Activated CD4-positive, alpha-beta memory T cell treated with anti-CD3 and anti-CD28 coated beads for 36 hours (primary cell): ENCODE results near the gene C1GALT1C1. TPM values are rescaled to one million over a fixed set of nuclear protein-coding genes. Genes with fewer than 3 reads are reported as not detected.
"Not testable (repeated sequence)": the region's sequence is repeated elsewhere in the genome, so short reads cannot be mapped to it uniquely, and the experiment has no call there.

Experiments used
- CTCF ChIA-PET: fragments of 350-600 bp; sonication (Branson Sonifier 250); formaldehyde crosslinking; loops from one replicate; lab custom pipeline; 2021; ENCODE audit warnings: antibody characterized with exemption, inconsistent platforms; lab: Charles Lee
- POLR2A ChIA-PET: fragments of 350-600 bp; sonication (Branson Sonifier 250); formaldehyde crosslinking; loops from one replicate; lab custom pipeline; 2021; ENCODE audit warnings: antibody characterized with exemption; lab: Charles Lee
- DNase-seq: peaks from one replicate; pipeline ENCODE4 v3.0.0-alpha.2; 2020
- H3K27ac Mint-ChIP-seq: one replicate; pipeline ENCODE4 v1.8.0; 2021; ENCODE audit warnings: mixed read lengths
- H3K27me3 Mint-ChIP-seq: one replicate; pipeline ENCODE4 v1.8.0; 2021; ENCODE audit warnings: mixed read lengths
- H3K36me3 Mint-ChIP-seq: one replicate; pipeline ENCODE4 v1.8.0; 2021; ENCODE audit warnings: mixed read lengths
- H3K4me1 Mint-ChIP-seq: one replicate; pipeline ENCODE4 v1.8.0; 2021; ENCODE audit warnings: low read depth, mixed read lengths
- H3K4me3 Mint-ChIP-seq: one replicate; pipeline ENCODE4 v1.8.0; 2021; ENCODE audit warnings: mild to moderate bottlenecking, mixed read lengths
- H3K9me3 Mint-ChIP-seq: one replicate; pipeline ENCODE4 v1.8.0; 2021; ENCODE audit warnings: mixed read lengths
- intact Hi-C: fragments of 100-400 bp; cut with micrococcal nuclease; formaldehyde crosslinking; loops from one replicate; pipeline ENCODE4 v1.15.1; 2023
- total RNA-seq, 2 experiments: library from RNA; stranded (reverse); gene quantifications; one replicate each; pipeline ENCODE4 v1.2.3, GENCODE V29; 2021

Gene C1GALT1C1
- total RNA-seq = 10 to 100 TPM; 17.7 to 19.7 TPM

- CTCF ChIA-PET = no interaction called here
- intact Hi-C loops = loop anchor here (1.0 to 2.0 kb wide), 3 partner anchors 26 to 143 kb away; partner anchors contain the start of gene MCTS1
- H3K36me3 Mint-ChIP-seq = peaks cover 1% of the 10 kb centered on the region
Observed at GRCh38 chrX:120629667-120630537, at the start of gene C1GALT1C1. TSS of gene C1GALT1C1 (minus strand) at chrX:120630054. CDS start at chrX:120627166, 2,888 bp downstream.

DNA sequence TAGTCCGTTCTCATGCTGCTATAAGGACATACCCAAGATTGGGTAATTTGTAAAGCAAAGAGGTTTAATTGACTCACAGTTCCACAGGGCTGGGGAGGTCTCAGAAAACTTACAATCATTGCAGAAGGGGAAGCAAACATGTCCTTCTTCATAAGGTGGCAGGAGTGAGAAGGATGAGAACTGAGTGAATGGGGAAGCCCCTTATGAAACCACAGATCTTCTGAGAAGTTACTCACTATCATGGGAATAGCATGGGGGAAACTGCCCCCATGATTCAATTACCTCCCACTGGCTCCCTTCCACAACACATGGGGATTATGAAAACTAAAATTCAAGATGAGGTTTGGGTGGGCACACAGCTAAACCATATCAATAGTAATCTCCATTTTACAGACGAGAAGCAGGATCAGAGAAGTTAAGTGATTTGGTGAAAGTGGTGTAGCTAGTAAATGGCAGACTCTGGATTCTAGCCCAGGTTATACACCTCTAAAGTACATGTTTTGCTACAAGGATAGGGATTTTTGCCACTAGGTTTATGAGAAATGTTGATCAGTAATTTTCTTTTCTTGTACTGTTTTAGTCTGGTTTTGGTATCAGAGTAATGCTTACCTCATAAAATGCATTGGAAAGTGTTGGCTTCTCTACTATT, 47.3 kb upstream of the C1GALT1C1 start:
- no peak overlapping the region for H3K4me3 Mint-ChIP-seq
- POLR2A ChIA-PET = interaction anchor here (1.0 to 1.4 kb wide), 2 partner anchors 20 to 60 kb away, joined by 3 read pairs; no protein-coding TSS in a partner anchor
- no peaks in the 10 kb centered on the region for H3K27me3 Mint-ChIP-seq
- peaks cover 7% of the 10 kb centered on the region for H3K36me3 Mint-ChIP-seq
- peaks cover 21% of the 10 kb centered on the region for H3K4me1 Mint-ChIP-seq
- H3K9me3 Mint-ChIP-seq = peaks cover 18% of the 10 kb centered on the region
- intact Hi-C loops = loop anchor here (1.0 to 5.0 kb wide), 3 partner anchors 20 to 630 kb away; no protein-coding TSS in a partner anchor
- no peak for DNase-seq
- peak overlapping the region; percentile 69 for H3K27ac Mint-ChIP-seq
- CTCF ChIA-PET = no interaction called here

More at GRCh38 chrX:120629667-120630537, at the start of gene C1GALT1C1:
- H3K27ac Mint-ChIP-seq = peak within 1 kb of the TSS; percentile 95
- H3K9me3 Mint-ChIP-seq = no peaks in the 10 kb centered on the region
- peak within 1 kb of the TSS; percentile 90 for H3K4me3 Mint-ChIP-seq
- POLR2A ChIA-PET = interaction anchor here (1.9 kb wide), 1 partner anchor 26 kb away, joined by 9 read pairs; the partner anchor contains the start of gene MCTS1
- no peaks in the 10 kb centered on the region for H3K27me3 Mint-ChIP-seq
- DNase-seq = peak; percentile 94
- H3K4me1 Mint-ChIP-seq = peaks cover 23% of the 10 kb centered on the region

GRCh38 chrX:120672841-120673530, 43.1 kb upstream of the C1GALT1C1 start:
- Mint-ChIP-seq H3K27me3 (no peaks in the 10 kb centered on the region), H3K36me3 (peaks cover 7% of the 10 kb centered on the region), H3K4me3 (no peak overlapping the region), H3K4me1 (peaks cover 14% of the 10 kb centered on the region), H3K27ac (no peak overlapping the region), H3K9me3 (peaks cover 18% of the 10 kb centered on the region)
- CTCF ChIA-PET = no interaction called here
- DNase-seq = no peak
- POLR2A ChIA-PET = no interaction called here
- intact Hi-C loops = no loop called here

DNA sequence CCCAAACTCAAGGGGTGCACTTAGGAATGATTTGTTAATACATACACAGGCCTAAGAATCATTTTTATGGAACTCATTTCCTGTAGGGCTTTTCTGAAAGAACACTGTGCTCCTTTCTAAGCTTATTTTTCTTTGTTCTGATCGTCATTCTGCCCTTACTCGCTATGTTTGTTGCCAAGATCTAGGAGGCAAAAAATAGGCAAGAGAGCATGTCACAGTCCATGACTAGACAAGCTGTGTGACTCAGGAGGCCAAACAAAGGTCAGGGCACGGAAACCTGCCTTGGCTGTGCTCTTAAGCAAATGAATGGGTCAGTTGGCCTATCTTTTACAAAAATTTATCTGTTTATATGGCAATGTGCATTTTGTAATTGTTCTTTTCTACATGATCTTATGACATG, 42.5 kb upstream of the C1GALT1C1 start:
- Mint-ChIP-seq H3K27ac (no peak overlapping the region), H3K36me3 (peaks cover 7% of the 10 kb centered on the region), H3K9me3 (peaks cover 18% of the 10 kb centered on the region), H3K27me3 (no peaks in the 10 kb centered on the region), H3K4me3 (no peak overlapping the region), H3K4me1 (peaks cover 9% of the 10 kb centered on the region)
- ChIA-PET CTCF (no interaction called here), POLR2A (no interaction called here)
- no peak for DNase-seq
- intact Hi-C loops = no loop called here

DNA sequence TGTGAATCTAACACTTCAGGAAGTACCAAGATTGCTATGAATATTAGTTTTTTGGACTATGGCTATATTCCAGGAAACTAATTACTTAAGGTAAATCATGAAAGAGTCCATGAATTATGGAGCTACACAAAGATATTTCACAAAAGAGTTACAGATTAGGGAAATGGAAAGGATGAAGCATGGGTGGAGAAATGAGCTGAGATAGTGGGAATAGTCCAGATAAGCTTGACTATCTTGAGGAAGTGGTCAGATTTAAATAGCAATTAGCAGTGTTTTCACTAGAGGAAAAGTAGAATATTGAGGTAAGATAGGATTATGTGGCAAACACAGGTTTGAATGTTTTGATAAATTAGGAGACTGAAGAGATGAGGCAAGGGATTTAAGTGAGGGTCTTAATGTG, 42.1 kb upstream of the C1GALT1C1 start:
- POLR2A ChIA-PET = no interaction called here
- intact Hi-C loops = no loop called here
- CTCF ChIA-PET = no interaction called here
- Mint-ChIP-seq H3K4me1 (peaks cover 5% of the 10 kb centered on the region), H3K4me3 (no peak overlapping the region), H3K27ac (no peak overlapping the region), H3K27me3 (no peaks in the 10 kb centered on the region), H3K36me3 (peaks cover 7% of the 10 kb centered on the region), H3K9me3 (peaks cover 13% of the 10 kb centered on the region)
- DNase-seq = no peak

- DNase-seq = no peak
- intact Hi-C loops = no loop called here
- H3K27ac Mint-ChIP-seq = no peak overlapping the region
- H3K4me3 Mint-ChIP-seq = no peak overlapping the region
- no peaks in the 10 kb centered on the region for H3K36me3 Mint-ChIP-seq
- H3K27me3 Mint-ChIP-seq = no peaks in the 10 kb centered on the region
- H3K4me1 Mint-ChIP-seq = peaks cover 6% of the 10 kb centered on the region
- CTCF ChIA-PET = no interaction called here
- no peaks in the 10 kb centered on the region for H3K9me3 Mint-ChIP-seq
- POLR2A ChIA-PET = no interaction called here
Observed at GRCh38 chrX:120668357-120668756, 38.5 kb upstream of the C1GALT1C1 start.

DNA sequence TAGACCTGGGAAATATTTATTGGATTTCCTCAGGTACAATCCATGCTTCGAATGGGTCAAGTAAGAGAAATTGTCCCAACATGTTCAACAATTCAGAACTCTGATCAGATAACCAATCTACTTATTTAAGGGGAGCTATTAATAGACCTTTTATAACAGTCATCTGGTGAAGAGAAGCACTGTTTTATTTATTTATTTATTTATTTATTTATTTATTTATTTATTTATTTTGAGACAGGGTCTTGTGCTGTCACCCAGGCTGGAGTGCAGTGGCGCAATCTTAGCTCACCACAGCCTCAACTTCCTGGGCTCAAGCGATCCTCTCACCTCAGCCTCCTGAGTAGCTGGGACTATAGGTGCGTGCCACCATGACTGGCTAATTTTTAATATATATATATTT, 34.7 kb upstream of the C1GALT1C1 start:
- H3K4me1 Mint-ChIP-seq, POLR2A ChIA-PET, H3K27me3 Mint-ChIP-seq, H3K36me3 Mint-ChIP-seq, DNase-seq, H3K9me3 Mint-ChIP-seq, H3K4me3 Mint-ChIP-seq, H3K27ac Mint-ChIP-seq: not testable (repeated sequence)
- CTCF ChIA-PET = interaction anchor here (1.1 kb wide), 2 partner anchors 9 to 150 kb away, joined by 6 read pairs; no protein-coding TSS in a partner anchor
- intact Hi-C loops = loop anchor here (1.0 to 5.0 kb wide), 3 partner anchors 152 to 178 kb away; no protein-coding TSS in a partner anchor

- Mint-ChIP-seq H3K4me3 (no peak overlapping the region), H3K4me1 (peaks cover 6% of the 10 kb centered on the region), H3K27me3 (no peaks in the 10 kb centered on the region), H3K36me3 (no peaks in the 10 kb centered on the region), H3K9me3 (no peaks in the 10 kb centered on the region), H3K27ac (no peak overlapping the region)
- DNase-seq = no peak
- ChIA-PET CTCF (interaction anchor here (1.1 to 2.2 kb wide), 3 partner anchors 8 to 166 kb away, joined by 6 to 7 read pairs (median 6); no protein-coding TSS in a partner anchor), POLR2A (no interaction called here)
- intact Hi-C loops = loop anchor here (1.0 to 5.0 kb wide), 3 partner anchors 152 to 178 kb away; no protein-coding TSS in a partner anchor
Observed at GRCh38 chrX:120664081-120664480, 34.2 kb upstream of the C1GALT1C1 start.

DNA sequence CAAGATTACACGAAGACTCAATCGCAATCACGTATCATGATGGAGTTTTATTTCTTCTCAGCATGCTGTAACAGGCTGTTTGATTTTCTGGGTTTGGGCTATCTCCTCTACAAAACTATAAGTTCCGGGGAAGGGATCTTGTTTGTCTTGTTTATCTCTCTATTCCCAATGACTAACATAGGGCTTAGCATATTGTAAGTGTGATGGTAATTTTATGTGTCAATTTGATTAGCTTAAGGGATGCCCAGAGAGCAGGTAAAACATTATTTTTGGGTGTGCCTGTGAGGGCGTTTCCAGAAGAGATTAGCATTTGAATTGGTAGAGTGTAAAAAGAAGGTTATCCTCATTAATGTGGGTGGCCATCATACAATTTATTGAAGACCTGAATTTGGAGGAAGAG, 32.8 kb upstream of the C1GALT1C1 start:
- CTCF ChIA-PET = interaction anchor here (0.7 to 2.2 kb wide), 3 partner anchors 107 to 164 kb away, joined by 3 to 7 read pairs (median 3); no protein-coding TSS in a partner anchor

GRCh38 chrX:120660637-120661036, 30.8 kb upstream of the C1GALT1C1 start:
- intact Hi-C loops = loop anchor here (5.0 kb wide), 1 partner anchor 148 kb away; no protein-coding TSS in a partner anchor
- no peaks in the 10 kb centered on the region for H3K9me3 Mint-ChIP-seq
- ChIA-PET POLR2A (no interaction called here), CTCF (no interaction called here)
- no peak overlapping the region for H3K27ac Mint-ChIP-seq
- no peak overlapping the region for H3K4me3 Mint-ChIP-seq
- H3K4me1 Mint-ChIP-seq = peaks cover 6% of the 10 kb centered on the region
- DNase-seq = no peak
- no peaks in the 10 kb centered on the region for H3K36me3 Mint-ChIP-seq
- no peaks in the 10 kb centered on the region for H3K27me3 Mint-ChIP-seq

More for the DNA sequence above, 32.8 kb upstream of the C1GALT1C1 start:
- POLR2A ChIA-PET = no interaction called here
- no peaks in the 10 kb centered on the region for H3K27me3 Mint-ChIP-seq
- no peak overlapping the region for H3K27ac Mint-ChIP-seq
- no peaks in the 10 kb centered on the region for H3K9me3 Mint-ChIP-seq
- no peak for DNase-seq
- intact Hi-C loops = loop anchor here (5.0 kb wide), 1 partner anchor 150 kb away; no protein-coding TSS in a partner anchor
- peaks cover 6% of the 10 kb centered on the region for H3K4me1 Mint-ChIP-seq
- H3K4me3 Mint-ChIP-seq = no peak overlapping the region
- H3K36me3 Mint-ChIP-seq = no peaks in the 10 kb centered on the region

DNA sequence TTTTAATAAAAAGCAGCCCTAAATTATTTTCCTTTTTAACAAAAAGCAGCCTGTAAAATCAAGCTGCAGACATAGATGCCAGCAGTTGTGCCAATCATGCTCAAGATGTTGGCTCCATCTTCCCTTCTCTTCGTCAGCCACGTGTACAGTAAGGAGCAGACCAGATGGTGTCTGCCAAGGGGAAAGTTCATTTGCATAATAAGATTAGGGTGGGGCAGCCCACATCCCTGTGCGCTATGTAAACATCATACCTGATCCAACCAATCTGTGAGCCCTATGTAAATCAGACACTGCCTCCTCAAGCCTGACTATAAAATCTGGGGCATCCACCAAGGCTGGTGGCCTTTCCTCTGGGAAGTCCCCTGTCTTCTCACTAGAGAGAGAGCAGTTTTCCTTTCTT, 23.1 kb upstream of the C1GALT1C1 start:
- H3K27me3 Mint-ChIP-seq = no peaks in the 10 kb centered on the region
- ChIA-PET CTCF (no interaction called here), POLR2A (no interaction called here)
- no peaks in the 10 kb centered on the region for H3K9me3 Mint-ChIP-seq
- no peak overlapping the region for H3K4me3 Mint-ChIP-seq
- H3K27ac Mint-ChIP-seq = no peak overlapping the region
- peaks cover 2% of the 10 kb centered on the region for H3K4me1 Mint-ChIP-seq
- H3K36me3 Mint-ChIP-seq = no peaks in the 10 kb centered on the region
- DNase-seq = no peak
- intact Hi-C loops = no loop called here
